Nephron (organoid): ENCODE results near the gene XYLB.
A peak's percentile ranks its signal among the peaks of the same experiment; 100 is the strongest.

Experiments used
- H3K27ac Mint-ChIP-seq, 3 experiments: 2 replicates each; pipeline ENCODE4 v1.8.0; 2020; ENCODE audit warnings: mixed read lengths in 3 of 3, mild to moderate bottlenecking in 2 of 3, moderate library complexity in 1 of 3
- H3K27me3 Mint-ChIP-seq: 2 replicates; pipeline ENCODE4 v1.8.0; 2021; ENCODE audit warnings: low read depth, mild to moderate bottlenecking, moderate library complexity, mixed read lengths
- H3K36me3 Mint-ChIP-seq: 2 replicates; pipeline ENCODE4 v1.8.0; 2020; ENCODE audit warnings: low read depth, mixed read lengths
- H3K4me1 Mint-ChIP-seq: 2 replicates; pipeline ENCODE4 v1.8.0; 2020; ENCODE audit warnings: mixed read lengths
- H3K4me3 Mint-ChIP-seq, 3 experiments: 2 replicates each; pipeline ENCODE4 v1.8.0; 2020; ENCODE audit warnings: mild to moderate bottlenecking in 3 of 3, mixed read lengths in 3 of 3, moderate library complexity in 2 of 3
- H3K9me3 Mint-ChIP-seq: 2 replicates; pipeline ENCODE4 v1.8.0; 2020; ENCODE audit warnings: mixed read lengths
- TF ChIP-seq, protein P1 (sequence below), 3 experiments: fragments of 200-600 bp; sonication (generic); IDR thresholded peaks; one replicate each; pipeline ENCODE4 v1.5.0; 2021; ENCODE audit warnings: antibody characterized with exemption in 3 of 3; ENCODE audit not compliant: unreplicated experiment in 3 of 3

XYLB gene

DNA sequence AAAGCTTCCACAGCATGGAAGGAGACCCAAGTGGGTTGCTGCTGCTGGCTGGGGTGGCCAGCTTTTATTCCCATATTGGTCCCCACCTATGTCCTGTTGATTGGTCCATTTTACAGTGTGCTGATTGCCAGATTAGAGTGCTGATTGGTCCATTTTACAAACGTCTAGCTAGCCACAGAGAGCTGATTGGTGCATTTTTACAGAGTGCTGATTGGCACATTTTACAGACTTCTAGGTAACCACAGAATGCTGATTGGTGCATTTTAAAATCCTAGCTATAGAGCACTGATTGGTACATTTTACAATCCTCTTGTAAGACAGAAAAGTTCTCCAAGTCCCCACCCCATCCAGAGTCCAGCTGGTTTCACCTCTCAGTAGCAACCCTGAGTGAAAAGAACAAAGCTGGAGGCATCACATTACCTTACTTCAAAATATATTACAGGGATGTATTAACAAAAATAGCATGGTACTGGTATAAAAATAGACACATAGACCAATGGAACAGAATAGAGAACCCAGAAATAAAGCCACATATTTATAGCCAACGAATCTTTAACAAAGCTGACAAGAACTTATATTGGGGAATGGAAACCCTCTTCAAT lies 99.6 kb downstream of the XYLB start:
- Mint-ChIP-seq H3K4me1 (no peaks in the 10 kb centered on the region), H3K4me3 (no peak overlapping the region), H3K27ac (no peak overlapping the region), H3K27me3 (no peaks in the 10 kb centered on the region), H3K36me3 (peaks cover 5% of the 10 kb centered on the region), H3K9me3 (peaks cover 3% of the 10 kb centered on the region)
- TF ChIP-seq, protein P1, sequence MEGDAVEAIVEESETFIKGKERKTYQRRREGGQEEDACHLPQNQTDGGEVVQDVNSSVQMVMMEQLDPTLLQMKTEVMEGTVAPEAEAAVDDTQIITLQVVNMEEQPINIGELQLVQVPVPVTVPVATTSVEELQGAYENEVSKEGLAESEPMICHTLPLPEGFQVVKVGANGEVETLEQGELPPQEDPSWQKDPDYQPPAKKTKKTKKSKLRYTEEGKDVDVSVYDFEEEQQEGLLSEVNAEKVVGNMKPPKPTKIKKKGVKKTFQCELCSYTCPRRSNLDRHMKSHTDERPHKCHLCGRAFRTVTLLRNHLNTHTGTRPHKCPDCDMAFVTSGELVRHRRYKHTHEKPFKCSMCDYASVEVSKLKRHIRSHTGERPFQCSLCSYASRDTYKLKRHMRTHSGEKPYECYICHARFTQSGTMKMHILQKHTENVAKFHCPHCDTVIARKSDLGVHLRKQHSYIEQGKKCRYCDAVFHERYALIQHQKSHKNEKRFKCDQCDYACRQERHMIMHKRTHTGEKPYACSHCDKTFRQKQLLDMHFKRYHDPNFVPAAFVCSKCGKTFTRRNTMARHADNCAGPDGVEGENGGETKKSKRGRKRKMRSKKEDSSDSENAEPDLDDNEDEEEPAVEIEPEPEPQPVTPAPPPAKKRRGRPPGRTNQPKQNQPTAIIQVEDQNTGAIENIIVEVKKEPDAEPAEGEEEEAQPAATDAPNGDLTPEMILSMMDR (IDR thresholded peaks at IDR 0.05; ENCODE audit: unreplicated experiment in 3 of 3) = no peak

DNA sequence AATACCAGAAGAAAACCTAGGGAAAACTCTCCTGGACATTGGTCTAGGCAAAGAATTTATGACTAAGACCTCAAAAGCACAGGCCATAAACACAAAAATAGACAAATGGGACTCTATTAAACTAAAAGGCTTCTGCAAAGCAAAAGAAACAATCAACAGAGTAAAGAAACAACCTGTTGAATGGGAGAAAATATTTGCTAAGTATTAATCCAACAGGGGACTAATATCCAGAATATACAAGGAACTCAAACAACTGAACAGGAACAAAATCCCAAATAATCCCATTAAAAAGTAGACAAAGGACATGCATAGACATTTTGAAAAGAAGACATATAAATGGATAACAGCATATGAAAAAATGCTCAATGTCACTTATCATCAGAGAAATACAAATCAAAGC lies 100.2 kb downstream of the XYLB start:
- H3K36me3 Mint-ChIP-seq = peaks cover 5% of the 10 kb centered on the region
- H3K4me1 Mint-ChIP-seq = no peaks in the 10 kb centered on the region
- no peak overlapping the region for H3K27ac Mint-ChIP-seq
- TF ChIP-seq, protein P1 (IDR thresholded peaks at IDR 0.05; ENCODE audit: unreplicated experiment in 3 of 3) = no peak
- no peak overlapping the region for H3K4me3 Mint-ChIP-seq
- H3K27me3 Mint-ChIP-seq = no peaks in the 10 kb centered on the region
- peaks cover 3% of the 10 kb centered on the region for H3K9me3 Mint-ChIP-seq

DNA sequence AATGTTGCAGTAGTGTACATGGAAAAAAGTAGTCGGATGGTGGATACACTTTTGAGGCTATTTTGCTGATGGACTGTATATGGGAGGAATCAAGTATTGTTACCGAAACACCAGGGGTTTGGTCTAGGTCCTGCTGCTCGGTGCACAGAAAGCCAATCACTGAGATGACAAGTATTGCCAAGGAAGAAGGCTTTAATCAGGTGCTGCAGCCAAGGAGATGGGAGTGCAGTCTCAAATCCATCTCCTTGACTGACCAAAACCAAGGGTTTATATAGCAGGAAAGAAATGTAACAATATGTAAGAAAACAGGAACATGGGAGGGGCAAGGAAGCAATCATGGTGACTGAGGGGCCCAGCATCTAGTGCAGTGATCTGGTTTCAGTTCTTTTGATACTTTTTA lies 104.3 kb downstream of the XYLB start:
- TF ChIP-seq, protein P1 (IDR thresholded peaks at IDR 0.05; ENCODE audit: unreplicated experiment in 3 of 3) = no peak
- Mint-ChIP-seq H3K9me3 (no peaks in the 10 kb centered on the region), H3K4me1 (peaks cover 6% of the 10 kb centered on the region), H3K27ac (no peak overlapping the region), H3K27me3 (no peaks in the 10 kb centered on the region), H3K4me3 (peak overlapping the region; percentile 9 to 55 (median 40)), H3K36me3 (peaks cover 5% of the 10 kb centered on the region)

DNA sequence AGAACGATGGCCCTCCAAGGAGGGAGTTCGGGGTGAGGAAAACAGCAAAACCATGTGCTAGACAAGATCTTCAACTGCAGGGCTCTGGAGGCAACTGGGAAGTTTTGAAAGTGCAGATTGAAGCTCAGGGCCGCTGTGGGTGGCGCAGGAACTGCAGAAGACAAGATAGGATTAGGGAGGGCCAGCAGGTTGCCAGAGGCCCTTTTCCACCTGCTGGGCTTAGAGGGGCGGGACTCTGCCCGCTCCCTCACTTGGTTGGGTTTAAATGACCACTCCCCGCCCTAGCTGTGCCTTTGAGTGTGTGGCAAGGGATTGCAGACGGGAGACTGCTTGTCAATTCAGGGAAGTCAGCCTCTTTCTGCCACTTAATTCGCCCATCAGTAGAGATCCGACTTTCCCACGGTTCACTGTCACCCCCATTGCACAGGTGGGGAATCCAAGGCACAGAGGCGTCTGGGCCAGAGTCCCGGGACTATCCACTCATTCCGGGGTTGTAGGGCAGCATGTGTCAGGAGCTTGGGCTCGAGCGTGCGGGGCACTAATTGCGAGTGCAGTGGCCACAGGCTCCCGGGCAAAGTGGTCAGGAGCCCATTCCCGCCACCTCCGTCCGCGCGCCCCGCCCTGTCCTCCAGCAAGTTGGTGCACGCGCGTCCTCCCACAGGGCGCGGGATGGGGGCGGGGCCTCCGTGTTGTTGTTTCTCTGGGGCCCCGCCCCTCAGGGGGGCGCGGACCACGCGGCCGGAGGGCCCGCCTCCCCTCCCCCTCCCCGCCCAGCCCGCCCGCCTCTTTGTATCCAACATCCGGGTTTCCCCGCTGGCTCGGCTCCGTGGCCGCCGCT lies 106.7 kb downstream of the XYLB start, which contains the start of gene ACVR2B:
TSS of gene ACVR2B (plus strand) at position 816 of the 838 bp plus-strand sequence. CDS start 433 bp downstream, outside the sequence.
- Mint-ChIP-seq H3K27me3 (no peaks in the 10 kb centered on the region), H3K9me3 (no peaks in the 10 kb centered on the region), H3K4me3 (peak within 1 kb of the TSS; percentile 99 to 100 (median 100)), H3K27ac (peak within 1 kb of the TSS; percentile 98 to 99 (median 99)), H3K36me3 (peaks cover 5% of the 10 kb centered on the region), H3K4me1 (peaks cover 30% of the 10 kb centered on the region)
- TF ChIP-seq, protein P1 (IDR thresholded peaks at IDR 0.05; ENCODE audit: unreplicated experiment in 3 of 3) = no peak

DNA sequence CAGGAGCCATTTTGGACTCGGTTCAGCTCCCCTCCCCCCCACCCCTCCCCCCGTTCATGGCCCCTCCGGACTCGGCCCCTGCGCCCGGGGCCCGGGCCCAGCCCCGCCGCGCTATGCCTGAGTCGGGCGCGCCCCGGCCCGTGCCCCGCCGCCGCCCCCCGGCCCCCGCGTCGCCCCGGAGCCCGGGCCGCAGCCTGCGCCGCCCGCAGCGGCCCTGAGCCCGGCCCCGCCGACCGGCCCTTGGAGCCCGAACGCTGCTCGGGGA lies 107.3 kb downstream of the XYLB start:
- peak overlapping the region in 1 of 3 experiments; percentile 98 for H3K27ac Mint-ChIP-seq
- peak overlapping the region; percentile 99 to 100 (median 100) for H3K4me3 Mint-ChIP-seq
- H3K9me3 Mint-ChIP-seq = no peaks in the 10 kb centered on the region
- peaks cover 35% of the 10 kb centered on the region for H3K4me1 Mint-ChIP-seq
- H3K27me3 Mint-ChIP-seq = no peaks in the 10 kb centered on the region
- TF ChIP-seq, protein P1 (IDR thresholded peaks at IDR 0.05; ENCODE audit: unreplicated experiment in 3 of 3) = no peak
- peaks cover 5% of the 10 kb centered on the region for H3K36me3 Mint-ChIP-seq
